NCI-H2081 treated with DMSO at 0.1 percent for 48 hours (cell line): Measurements from ENCODE around the gene OAF.

Experiments used
- DNase-seq: peaks from one replicate; lab custom pipeline; 2025; lab: John Stamatoyannopoulos, UW

OAF gene

GRCh38 chr11:120203626-120204025, 7.2 kb upstream of the OAF start:
- no peak for DNase-seq

DNA sequence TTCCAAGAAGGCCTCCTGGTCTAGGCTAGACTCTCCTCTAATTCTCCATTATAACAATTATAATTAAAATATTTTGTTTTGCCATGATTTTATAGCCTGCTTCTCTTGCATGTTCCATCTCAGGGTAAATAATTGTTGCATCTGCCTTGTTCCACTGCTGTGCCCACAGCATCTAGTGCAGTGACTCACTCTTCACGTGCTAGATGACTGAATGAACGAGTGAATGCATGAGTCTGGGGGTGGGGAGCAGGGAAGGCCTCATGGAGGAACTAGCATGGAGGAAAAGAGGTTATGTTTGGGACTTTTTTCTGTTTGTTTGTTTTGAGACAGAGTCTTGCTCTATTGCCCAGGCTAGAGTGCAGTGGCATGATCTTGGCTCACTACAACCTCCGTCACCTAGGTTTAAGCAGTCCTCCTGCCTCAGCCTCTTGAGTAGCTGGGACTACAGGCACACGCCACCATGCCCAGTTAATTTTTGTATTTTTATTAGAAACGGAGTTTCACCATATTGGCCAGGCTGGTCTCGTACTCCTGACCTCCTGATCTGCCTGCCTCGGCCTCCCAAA, 5.2 kb upstream of the OAF start:
- DNase-seq, result no peak

DNA sequence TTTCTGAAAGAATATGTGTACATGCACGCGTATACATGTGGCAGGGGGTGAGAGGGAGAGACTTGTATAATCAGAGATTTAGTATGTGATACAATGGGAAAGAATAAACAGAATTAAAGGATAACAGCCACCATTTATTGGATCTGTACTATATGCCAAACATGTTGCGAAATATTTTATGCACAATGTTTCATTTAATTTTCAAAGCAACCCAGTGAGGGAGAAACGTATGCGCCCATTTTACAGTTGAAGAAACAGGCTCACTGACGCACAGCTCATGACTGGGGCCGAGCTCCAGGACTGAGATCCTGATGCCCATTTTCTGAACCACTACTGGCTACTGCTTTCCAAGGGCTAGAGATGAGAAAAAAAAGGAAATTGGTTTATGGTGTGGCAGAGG, 3.3 kb upstream of the OAF start:
- no peak for DNase-seq

GRCh38 chr11:120208001-120208441, 2.8 kb upstream of the OAF start:
- no peak for DNase-seq

- no peak for DNase-seq
Measured at GRCh38 chr11:120208777-120209176, 2.1 kb upstream of the OAF start.

DNA sequence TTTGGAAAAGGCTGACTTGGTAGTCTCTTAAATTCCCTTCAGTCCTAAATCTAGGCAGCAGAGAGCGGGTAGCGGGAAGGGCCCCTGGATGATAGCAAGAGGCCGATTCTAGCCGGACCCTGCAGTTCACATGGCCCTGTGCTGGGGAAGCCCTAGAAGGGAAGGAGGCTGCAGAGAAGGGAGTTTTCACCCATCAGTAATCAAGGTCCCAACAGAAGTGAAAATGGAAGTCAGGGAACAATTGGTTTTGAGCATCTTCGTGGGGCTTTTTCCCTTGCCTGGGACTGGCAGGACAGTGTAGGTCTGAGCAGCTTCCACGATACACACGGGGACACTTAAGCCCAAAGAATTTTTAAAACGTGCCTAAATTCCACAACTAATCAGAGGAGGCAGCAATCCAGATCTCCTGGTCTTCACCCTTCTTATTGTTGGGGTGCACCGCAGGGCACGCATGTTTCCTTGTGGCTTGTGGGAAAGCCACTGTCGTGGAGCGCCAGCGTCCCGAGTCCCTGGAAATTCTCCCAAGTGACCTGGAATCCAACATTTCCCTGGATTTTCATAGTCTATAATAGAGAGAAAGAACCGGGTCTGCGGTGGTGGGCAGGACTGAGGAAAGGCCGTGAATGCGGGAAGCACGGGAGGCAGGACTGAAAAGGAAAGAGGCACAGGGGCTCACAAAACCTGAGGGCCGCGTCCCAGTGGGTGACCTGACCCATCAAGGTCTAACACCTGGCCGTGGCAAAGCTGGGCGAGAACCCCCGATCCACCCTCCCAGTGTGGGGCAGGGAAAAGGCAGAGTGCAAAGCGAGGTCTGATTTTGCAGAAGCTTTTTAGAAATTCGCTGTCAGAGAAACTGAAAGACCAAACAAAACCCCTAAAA, 846 bp upstream of the OAF start:
- no peak for DNase-seq

GRCh38 chr11:120211522-120212258, 858 bp downstream of the OAF start:
- DNase-seq, result no peak

- DNase-seq, result no peak
Measured at GRCh38 chr11:120212259-120212878, 1.5 kb downstream of the OAF start.

GRCh38 chr11:120212926-120213325, 2.1 kb downstream of the OAF start:
- no peak for DNase-seq

- DNase-seq, result no peak
Measured at GRCh38 chr11:120214581-120214980, 3.7 kb downstream of the OAF start.

GRCh38 chr11:120215634-120216033, 4.8 kb downstream of the OAF start:
- no peak for DNase-seq

DNA sequence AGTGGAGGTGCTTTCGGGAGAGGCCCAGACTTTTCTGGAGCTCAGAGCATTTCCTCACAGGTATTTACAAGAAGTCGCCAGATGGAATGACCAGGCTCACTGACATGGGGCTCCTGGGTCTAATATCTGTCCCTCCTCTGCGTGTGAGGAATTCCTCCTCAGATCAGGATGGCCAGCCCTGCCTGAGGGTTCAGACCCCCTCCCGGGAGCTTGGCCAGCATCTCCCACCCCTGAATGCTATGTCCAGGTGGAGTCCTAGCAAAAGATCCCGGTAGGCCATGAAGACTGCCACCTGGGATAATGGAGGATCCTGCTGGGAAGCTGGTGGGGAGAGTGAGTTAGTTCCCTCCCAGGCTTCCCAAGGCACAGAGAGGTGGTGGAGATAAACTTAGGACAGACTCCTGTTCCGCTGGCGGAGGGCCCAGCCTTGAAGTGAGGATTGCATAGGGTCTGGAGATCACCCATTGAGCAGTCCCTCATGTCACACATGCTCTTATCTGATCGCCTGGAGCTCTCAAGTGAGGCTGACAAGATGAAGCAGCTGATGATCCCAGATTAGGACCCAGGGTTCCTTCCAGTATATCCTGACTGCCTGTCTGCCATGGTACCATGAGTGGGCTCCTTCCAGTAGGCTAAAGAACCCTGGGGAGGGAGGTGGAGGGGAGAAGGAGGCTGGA, 5.7 kb downstream of the OAF start:
- DNase-seq, result no peak

GRCh38 chr11:120217526-120217925, 6.7 kb downstream of the OAF start:
- DNase-seq, result no peak

DNA sequence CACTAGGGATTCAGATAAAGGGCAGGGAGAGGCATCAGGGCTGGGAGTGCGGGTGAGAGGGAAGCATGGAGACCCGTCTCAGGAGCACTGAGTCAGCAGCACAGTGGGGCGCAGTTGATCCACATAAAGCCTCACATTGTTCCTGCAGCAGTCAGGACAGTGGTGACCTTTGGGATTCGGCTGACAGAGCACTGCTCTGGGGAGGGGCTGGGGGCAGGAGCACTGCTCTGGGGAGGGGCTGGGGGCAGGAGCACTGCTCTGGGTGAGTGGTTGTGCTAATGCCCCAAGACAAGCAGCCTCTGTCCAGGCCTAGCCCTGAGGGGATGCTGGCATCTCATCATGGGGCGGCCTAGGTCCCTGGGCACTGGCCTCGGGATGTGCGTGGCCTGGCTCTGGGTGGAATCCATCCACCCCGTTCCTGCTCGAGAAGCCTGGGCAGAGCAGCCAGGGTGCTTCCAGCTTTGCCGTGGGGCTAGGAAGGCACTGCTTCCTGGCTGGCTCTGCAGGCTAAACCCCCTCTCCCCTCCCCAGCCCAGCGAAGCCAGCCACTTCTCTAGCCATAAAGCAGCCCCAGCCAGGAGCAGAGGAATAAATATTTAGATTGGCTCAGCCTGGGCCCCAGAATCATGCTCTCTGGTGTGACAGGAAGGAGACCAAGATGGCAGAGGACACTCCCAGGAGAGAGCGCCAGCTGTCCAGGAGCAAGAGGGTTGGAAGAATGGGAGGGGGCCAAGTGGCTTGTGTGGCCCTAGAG, 7.3 kb downstream of the OAF start:
- DNase-seq, result no peak

GRCh38 chr11:120218695-120219033, 7.8 kb downstream of the OAF start:
- DNase-seq, result no peak

DNA sequence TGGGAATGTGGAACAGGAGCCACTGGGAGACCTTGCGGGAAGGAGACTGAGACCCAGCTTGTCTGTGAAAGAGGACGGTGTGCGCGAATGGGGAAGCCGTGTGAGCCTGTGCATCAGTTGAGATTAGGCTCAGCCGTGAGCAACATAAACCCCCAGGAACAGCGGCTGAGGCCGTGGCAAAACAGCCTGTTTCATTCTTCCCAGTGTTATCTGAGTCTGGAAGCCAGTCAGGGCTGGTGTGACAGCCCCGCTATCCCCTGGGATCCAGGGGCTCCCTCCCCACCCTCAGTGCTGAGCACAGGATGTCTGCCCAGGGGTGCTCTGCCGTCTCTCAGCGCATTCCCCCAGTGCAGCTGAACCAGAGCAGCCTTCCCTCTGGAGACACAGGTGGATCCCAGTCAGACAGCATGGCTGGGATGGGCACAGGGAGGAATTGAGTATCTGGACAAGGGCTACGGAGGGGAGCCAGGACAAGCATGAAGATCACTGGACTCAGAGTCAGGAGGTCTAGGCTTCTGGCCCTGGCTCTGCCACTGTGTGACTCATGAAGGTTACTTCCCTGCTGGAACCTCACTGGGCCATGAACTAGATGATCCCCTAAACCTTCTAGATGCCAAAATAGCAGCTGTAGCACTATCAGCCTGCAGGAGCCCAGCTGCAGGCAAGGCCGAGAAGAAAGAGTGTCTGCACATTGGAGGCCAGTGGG, 8.6 kb downstream of the OAF start:
- DNase-seq, result no peak

DNA sequence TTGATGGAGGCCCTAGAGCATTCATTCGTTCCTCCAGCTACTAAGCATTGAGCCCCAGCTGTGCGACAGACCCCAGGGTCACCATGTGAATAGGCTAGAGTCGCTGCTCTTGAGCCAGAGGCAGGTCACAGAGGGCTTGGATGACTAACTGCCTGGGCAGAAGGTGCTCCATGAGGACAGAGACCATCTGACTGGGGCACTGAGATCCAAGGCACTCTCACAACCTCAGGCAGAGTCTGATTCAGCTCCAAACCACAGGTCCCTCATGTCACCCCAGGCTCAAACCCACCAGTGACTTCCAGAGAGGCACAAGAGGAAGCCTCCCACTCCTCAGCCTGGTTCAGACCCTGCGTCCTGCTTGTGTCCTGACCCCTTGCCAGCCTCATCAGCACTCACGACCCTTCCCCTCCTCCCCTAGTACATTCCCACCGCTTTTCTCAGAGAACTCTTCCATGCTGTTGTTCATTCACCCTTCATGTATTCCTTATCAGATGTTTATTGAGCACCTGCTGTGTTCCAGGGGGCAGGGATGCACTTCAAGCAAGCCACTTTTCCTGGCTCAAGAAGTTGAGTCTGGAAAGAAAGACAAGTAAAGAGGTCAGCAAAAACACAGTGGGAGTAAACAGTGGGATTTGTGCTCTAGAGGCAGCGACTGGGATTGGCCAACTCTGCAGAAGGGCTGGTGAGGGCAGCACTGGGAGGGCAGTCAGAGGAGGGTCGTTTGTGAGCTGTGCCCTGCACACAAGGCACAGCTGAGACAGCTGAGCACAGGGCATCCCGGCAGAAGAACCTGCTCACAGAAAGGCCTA, 9.3 kb downstream of the OAF start:
- DNase-seq, result no peak

DNA sequence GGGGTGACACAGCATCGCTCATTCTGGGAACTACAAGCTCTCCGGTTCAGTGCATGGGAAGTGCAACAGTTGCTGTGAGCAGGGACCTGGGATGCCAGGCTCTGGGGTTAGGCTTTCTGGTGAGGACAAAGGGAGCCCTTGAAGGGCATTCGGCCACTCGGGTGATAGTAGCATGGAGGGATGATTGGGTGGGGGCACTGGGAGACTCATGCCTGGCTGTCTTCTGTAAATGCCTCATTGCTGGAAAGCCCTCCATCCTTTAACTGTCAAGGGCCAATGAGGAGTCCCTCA, 9.9 kb downstream of the OAF start:
- no peak for DNase-seq

DNA sequence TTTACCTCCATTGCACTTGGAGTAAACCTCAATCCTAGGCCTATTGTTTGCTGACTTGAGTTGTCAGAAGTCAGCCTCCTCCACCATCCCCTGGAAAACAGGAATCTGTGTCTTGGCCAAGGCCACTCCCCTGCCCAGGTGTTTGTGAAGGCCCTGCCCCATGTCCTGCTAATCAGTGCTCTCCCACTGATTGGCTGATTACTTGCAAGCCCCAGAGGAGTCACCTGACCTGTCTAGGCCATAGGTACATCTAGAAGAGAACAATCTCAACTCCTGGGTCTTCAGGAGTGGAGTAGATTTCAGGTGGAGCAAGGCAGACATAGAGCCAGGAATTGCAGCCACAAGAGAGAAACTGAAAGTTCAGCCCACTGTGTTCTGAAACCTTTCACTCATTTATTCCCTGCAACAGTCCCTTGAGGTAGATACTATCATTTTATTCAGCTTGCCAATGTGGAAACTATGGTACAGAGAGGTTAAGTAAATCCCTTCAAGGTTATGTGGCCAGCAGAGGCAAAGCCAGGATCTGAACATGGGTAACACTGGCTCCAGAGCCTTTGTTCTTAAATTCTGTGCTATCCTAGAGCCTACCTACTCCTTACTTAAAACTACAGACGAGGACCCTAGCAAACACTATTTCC, 10.4 kb downstream of the OAF start:
- no peak for DNase-seq

GRCh38 chr11:120222916-120223315, 12.1 kb downstream of the OAF start:
- no peak for DNase-seq
